OCI-LY7 (cell line): ENCODE results near the gene TNS3. TPM values are rescaled to one million over a fixed set of nuclear protein-coding genes. Genes with fewer than 3 reads are reported as not detected.

Experiments used
- BruUV-seq: library from RNA; stranded (reverse); fragments of 400-500 nt; replicated peaks from 2 replicates; lab custom pipeline; 2021; lab: Mats Ljungman, UMichigan
- CTCF ChIA-PET: fragments of 300-600 bp; sonication (Branson Sonifier 250); formaldehyde crosslinking; loops from one replicate; lab custom pipeline; 2022; ENCODE audit warnings: antibody characterized with exemption; ENCODE audit not compliant: unreplicated experiment; lab: Charles Lee
- POLR2A ChIA-PET: fragments of 300-600 bp; sonication (Branson Sonifier 250); formaldehyde crosslinking; loops from one replicate; lab custom pipeline; 2022; ENCODE audit warnings: antibody characterized with exemption; lab: Charles Lee
- DNase-seq: peaks from one replicate; pipeline ENCODE4 v3.0.0-alpha.2; 2015; ENCODE audit warnings: low spot score
- H2AFZ ChIP-seq: fragments of 200-600 bp; sonication (generic), shearing (Covaris generic); 2 replicates; pipeline ENCODE4 v1.6.1; 2014; ENCODE audit warnings: mild to moderate bottlenecking, antibody characterized with exemption, low read length, moderate library complexity
- H3K27ac ChIP-seq: fragments of 200-600 bp; sonication (generic); 2 replicates; pipeline ENCODE4 v1.5.1; 2014; ENCODE audit warnings: mixed run types, low read depth, mild to moderate bottlenecking, moderate library complexity, low read length, inconsistent platforms; ENCODE audit not compliant: poor library complexity, severe bottlenecking
- H3K36me3 ChIP-seq: fragments of 200-600 bp; sonication (generic); 2 replicates; pipeline ENCODE4 v1.6.1; 2014; ENCODE audit warnings: mild to moderate bottlenecking, antibody characterized with exemption, low read length, moderate library complexity, mixed read lengths; ENCODE audit not compliant: insufficient read depth
- H3K4me1 ChIP-seq: fragments of 200-600 bp; sonication (generic); 2 replicates; pipeline ENCODE4 v1.5.1; 2014; ENCODE audit warnings: mild to moderate bottlenecking, low read length; ENCODE audit not compliant: insufficient read depth, poor library complexity, severe bottlenecking
- H3K4me2 ChIP-seq: fragments of 200-600 bp; sonication (generic); 2 replicates; pipeline ENCODE4 v1.6.1; 2014; ENCODE audit warnings: mild to moderate bottlenecking, low read length
- H3K4me3 ChIP-seq: fragments of 200-600 bp; sonication (generic); 2 replicates; pipeline ENCODE4 v1.5.1; 2014; ENCODE audit warnings: mild to moderate bottlenecking, low read depth, low read length; ENCODE audit not compliant: poor library complexity, severe bottlenecking
- H3K79me2 ChIP-seq: fragments of 200-600 bp; sonication (generic); 2 replicates; pipeline ENCODE4 v1.6.1; 2016; ENCODE audit warnings: low read depth, mild to moderate bottlenecking, low read length, moderate library complexity, mixed read lengths; ENCODE audit not compliant: insufficient read depth
- H3K9me2 ChIP-seq: fragments of 200-600 bp; sonication (generic); 2 replicates; pipeline ENCODE4 v1.6.1; 2016; ENCODE audit warnings: mild to moderate bottlenecking, low read length, mixed read lengths; ENCODE audit not compliant: insufficient read depth
- H3K9me3 ChIP-seq: fragments of 200-600 bp; sonication (generic); 2 replicates; pipeline ENCODE4 v1.6.1; 2014; ENCODE audit warnings: mild to moderate bottlenecking, mixed run types, low read length, mixed read lengths
- H4K20me1 ChIP-seq: fragments of 200-600 bp; sonication (generic); 2 replicates; pipeline ENCODE4 v1.6.1; 2014; ENCODE audit warnings: mild to moderate bottlenecking, antibody characterized with exemption, low read length, moderate library complexity, mixed read lengths; ENCODE audit not compliant: insufficient read depth
- EZH2phosphoT487 ChIP-seq: fragments of 200-600 bp; sonication (generic); IDR thresholded peaks from 2 replicates; pipeline ENCODE4 v1.6.1; 2018; ENCODE audit warnings: low read depth, borderline replicate concordance, mild to moderate bottlenecking, mixed run types, antibody characterized with exemption, low read length, moderate library complexity, mixed read lengths
- intact Hi-C: fragments of 100-400 bp; cut with micrococcal nuclease; formaldehyde crosslinking; loops from one replicate; pipeline ENCODE4 v1.10.0; 2022; ENCODE audit not compliant: unreplicated experiment
- total RNA-seq, 2 experiments: library from RNA; depleted of rRNA in 1 of 2; stranded (reverse); fragments of >200 nt in 1 of 2; shearing (Covaris generic) in 1 of 2; gene quantifications; 2 replicates each; pipeline ENCODE4 v1.2.3, GENCODE V29; 2014 to 2022
- TF ChIP-seq, protein P1 (sequence below): fragments of 200-600 bp; sonication (generic); conservative IDR thresholded peaks from 2 replicates; pipeline ENCODE4 v1.5.1; 2014; ENCODE audit warnings: mild to moderate bottlenecking, antibody characterized with exemption, low read length, moderate library complexity, mixed read lengths

TNS3 gene
- total RNA-seq, 2 experiments from 2014 or later: 9.5 to 42.1 TPM

DNA sequence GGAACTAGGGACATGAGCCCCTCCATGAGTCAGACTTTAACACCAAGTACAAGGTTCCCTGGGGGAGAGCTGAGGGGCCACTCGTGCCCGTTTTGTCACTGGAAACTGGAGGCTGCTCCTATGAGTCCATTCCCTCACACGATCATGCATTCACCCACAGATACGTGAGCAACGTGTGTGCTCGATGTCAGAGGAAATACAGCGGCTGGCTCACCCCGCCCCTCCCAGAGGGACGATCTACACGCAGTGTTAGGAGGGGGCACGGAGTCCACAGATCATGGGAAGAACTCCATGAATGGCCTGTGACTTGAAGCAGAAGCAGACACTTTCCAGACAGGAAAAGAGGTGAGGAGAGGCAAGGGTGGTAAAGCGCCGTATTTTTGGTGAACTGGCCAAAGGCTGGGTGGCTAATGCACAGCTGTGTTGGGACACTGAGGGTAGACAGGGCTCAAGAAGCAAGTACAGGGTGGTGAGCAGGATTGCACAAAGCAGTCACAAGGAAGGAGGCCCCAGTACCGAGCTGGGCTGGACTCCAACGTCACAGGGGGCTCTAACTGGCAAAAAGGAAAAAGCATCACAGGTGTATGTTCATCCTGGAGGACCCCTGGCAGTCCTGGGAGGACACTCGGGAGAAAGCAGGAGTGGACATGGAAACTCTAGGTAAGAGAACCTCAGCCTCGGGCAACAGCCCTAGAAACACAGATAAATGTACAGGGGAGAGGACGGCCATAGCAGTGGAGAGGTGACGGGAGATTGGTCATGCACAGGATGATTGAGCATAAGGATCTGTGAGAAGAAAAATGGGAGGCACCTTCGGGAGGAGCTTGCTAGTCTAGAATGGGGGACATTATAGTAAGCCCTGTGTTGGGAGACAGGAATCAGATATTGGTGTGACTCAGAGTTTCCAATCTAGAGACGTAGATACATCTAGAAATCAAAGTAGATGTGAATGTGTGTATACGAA, 41.2 kb downstream of the TNS3 start:
- peaks cover 12% of the 10 kb centered on the region for H3K4me1 ChIP-seq
- ChIA-PET POLR2A (no interaction called here), CTCF (interaction anchor here (0.6 kb wide), 1 partner anchor 43 kb away, joined by 3 read pairs; no protein-coding TSS in a partner anchor)
- intact Hi-C loops: no loop called here
- no peaks in the 10 kb centered on the region for H3K36me3 ChIP-seq
- no peaks in the 10 kb centered on the region for H3K79me2 ChIP-seq
- TF ChIP-seq, protein P1, sequence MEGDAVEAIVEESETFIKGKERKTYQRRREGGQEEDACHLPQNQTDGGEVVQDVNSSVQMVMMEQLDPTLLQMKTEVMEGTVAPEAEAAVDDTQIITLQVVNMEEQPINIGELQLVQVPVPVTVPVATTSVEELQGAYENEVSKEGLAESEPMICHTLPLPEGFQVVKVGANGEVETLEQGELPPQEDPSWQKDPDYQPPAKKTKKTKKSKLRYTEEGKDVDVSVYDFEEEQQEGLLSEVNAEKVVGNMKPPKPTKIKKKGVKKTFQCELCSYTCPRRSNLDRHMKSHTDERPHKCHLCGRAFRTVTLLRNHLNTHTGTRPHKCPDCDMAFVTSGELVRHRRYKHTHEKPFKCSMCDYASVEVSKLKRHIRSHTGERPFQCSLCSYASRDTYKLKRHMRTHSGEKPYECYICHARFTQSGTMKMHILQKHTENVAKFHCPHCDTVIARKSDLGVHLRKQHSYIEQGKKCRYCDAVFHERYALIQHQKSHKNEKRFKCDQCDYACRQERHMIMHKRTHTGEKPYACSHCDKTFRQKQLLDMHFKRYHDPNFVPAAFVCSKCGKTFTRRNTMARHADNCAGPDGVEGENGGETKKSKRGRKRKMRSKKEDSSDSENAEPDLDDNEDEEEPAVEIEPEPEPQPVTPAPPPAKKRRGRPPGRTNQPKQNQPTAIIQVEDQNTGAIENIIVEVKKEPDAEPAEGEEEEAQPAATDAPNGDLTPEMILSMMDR: no peak
- no TSS peak for BruUV-seq
- DNase-seq: no peak
- peak overlapping the region; percentile 17; the same call in 1 of the 2 replicates for H3K4me2 ChIP-seq
- no peaks in the 10 kb centered on the region; the same call in 1 of the 2 replicates for H4K20me1 ChIP-seq
- no peak overlapping the region for H3K4me3 ChIP-seq
- no peaks in the 10 kb centered on the region for H3K9me2 ChIP-seq
- H3K27ac ChIP-seq: no peak overlapping the region
- no peak overlapping the region for H2AFZ ChIP-seq
- no peaks in the 10 kb centered on the region for H3K9me3 ChIP-seq

DNA sequence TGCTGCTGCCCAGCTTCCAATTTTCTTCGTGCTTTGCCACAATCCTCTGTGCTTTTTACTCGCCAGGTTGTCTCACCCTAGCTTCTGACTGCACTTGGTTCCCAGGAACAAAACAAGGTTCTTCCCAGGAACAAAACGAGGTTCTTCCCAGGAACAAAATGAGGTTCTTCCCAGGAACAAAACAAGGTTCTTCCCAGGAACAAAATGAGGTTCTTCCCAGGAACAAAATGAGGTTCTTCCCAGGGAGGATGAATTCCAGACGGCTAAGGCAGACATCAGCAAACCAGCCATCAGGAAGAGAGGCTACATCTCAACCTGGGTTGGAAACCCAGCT, 41.9 kb downstream of the TNS3 start:
- Histone ChIP-seq H3K79me2 (no peaks in the 10 kb centered on the region), H3K4me2 (no peak overlapping the region), H3K4me3 (no peak overlapping the region), H3K4me1 (peaks cover 12% of the 10 kb centered on the region), H3K36me3 (no peaks in the 10 kb centered on the region), H3K9me3 (no peaks in the 10 kb centered on the region), H4K20me1 (no peaks in the 10 kb centered on the region; the same call in 1 of the 2 replicates), H3K9me2 (no peaks in the 10 kb centered on the region), H3K27ac (no peak overlapping the region), H2AFZ (no peak overlapping the region)
- no TSS peak for BruUV-seq
- CTCF ChIA-PET: no interaction called here
- POLR2A ChIA-PET: interaction anchor here (0.6 kb wide), 1 partner anchor 60 kb away, joined by 3 read pairs; no protein-coding TSS in a partner anchor
- intact Hi-C loops: no loop called here
- TF ChIP-seq, protein P1: no peak
- TF ChIP-seq EZH2phosphoT487: no peak
- no peak for DNase-seq
